ENCODE data around the gene C1orf21.

- TF ChIP-seq GATA2 (IDR thresholded peaks at IDR 0.05; ENCODE audit: low read depth, low read length) (no peak), GATA3 (IDR thresholded peaks at IDR 0.05; ENCODE audit: low read depth, low read length) (no peak)
Measured at GRCh38 chr1:184596950-184597645, 210.3 kb downstream of the C1orf21 start.
